Inflammatory macrophage (primary cell): ENCODE measurements around the gene TCL1A.
"Not testable (repeated sequence)": the region's sequence is repeated elsewhere in the genome, so short reads cannot be mapped to it uniquely, and the experiment has no call there.

Source experiments
- DNase-seq, 2 donors: peaks; one replicate each; pipeline ENCODE4 v3.0.0-alpha.2; 2020 to 2022

TCL1A gene

DNA sequence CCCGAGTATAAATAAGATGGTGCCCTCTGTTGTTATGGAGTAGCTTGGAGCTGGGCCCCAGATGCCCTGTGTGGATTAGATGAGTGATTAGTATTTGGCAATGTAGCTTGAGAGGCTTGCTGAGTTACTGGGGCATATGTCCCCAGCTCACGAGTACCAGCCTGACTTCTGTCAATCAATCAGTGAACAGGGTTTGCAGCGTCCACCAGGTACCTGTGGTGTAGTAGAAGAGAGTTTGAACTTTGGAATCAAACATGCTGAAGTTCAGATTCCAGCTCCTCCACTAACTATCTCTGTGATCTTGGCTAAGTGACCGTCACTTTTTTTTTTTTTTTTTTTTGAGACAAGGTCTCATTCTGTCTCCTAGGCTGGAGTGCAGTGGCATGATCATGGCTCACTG is 39.3 kb downstream of the TCL1A start:
- DNase-seq, result no peak

DNA sequence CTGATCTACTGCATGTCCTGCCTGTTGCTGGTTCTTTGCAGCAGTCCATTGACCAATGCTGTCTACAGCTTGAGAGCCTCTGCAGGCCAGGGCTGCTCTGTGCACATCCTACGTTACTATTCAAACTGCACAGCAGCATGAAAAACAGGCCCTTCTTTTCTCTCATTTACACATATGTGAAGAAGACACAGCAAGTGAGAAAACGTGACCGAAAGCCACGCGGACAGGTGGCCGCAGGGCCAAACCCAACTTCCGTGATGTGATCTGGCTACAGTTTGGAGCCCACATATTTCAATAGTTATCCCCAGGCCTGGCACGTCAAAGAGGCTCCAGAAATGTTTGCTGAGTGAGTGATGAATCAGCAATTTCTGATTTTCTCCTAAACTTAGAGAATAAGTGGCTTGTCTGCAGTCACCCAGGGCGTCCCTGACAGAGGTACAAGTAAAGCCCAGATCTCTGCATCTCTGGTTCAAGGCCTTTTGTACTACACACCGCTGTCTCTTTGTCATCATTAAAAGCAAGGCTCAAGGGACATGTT is 45.6 kb downstream of the TCL1A start:
- no peak for DNase-seq

DNA sequence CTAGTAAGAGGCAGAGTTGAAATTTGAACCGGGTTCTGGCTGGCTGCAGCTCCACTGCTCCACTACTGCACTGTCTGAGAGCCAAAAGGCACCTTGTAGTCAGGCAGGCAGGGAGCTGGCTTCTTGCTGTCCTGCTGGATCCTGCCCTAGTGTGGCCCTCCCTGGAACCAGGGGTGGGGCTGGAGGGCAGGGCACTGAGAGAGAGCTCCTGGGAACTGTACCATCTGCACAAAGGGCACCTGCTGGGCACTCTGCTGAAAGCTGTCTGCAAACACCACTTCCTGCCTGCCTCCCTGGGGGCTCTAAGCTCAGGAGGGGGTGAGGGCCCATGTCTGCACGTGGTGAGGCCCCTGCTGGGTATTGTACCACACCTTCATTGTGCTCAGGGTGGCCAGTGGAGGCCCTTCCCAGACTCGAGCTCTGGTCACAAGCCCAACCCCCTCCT is 46.7 kb downstream of the TCL1A start:
- DNase-seq, result no peak

DNA sequence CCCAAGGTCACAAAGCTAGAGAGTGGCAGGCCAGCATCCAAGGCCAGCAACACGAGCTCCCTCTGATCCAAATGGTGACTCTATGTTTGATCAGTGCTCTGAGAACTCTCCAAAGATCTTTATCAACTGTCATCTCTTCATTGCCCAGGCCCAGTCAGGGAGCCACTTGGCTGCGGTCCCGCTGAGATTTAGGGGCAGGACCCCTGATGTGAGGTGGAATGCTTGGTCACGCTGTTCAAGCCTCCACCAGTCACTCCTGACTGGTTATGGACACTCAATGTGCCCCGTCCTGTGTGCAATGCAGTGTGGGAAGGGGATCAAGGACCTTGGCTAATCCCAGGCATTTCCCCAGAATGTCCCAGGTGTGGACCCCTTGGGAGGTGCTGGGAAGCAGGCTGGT is 47.5 kb downstream of the TCL1A start:
- DNase-seq, result no peak

DNA sequence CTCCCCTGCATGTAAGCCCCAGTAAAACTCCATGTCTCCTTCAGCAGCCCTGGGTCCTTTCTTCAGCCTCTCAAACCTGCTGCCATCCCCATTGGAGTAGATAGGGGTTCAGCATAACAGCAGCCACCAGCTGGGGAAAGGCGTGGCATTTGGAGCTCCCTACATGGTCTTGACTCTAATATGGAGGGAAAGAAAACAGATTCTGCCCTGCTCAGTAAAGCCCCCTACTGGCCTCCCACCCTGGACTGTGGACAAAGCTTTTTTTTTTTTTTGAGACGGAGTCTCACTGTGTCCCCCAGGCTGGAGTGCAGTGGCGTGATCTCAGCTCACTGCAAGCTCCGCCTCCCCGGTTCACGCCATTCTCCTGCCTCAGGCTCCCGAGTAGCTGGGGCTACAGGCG is 48.4 kb downstream of the TCL1A start:
- DNase-seq, result not testable (repeated sequence)

DNA sequence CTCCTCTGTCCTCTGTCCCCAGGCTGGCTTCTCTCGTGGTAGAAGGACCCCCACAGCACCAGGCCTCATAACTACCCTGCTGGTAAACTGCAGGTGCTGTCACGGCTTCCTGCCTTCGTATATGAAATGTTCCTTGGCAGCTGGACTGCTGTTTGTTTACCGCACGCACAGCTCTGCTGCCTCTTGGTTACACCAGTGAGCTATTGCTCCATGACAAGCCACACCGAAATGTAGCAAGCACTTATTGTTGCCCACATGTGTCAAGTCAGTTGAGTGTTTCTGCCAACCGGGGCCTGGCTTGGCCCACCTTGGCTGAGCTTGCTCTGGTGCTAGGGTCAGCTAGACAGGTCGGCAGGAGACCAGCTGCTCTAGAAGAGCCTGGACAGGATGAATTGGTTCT is 49.4 kb downstream of the TCL1A start:
- DNase-seq, result no peak

DNA sequence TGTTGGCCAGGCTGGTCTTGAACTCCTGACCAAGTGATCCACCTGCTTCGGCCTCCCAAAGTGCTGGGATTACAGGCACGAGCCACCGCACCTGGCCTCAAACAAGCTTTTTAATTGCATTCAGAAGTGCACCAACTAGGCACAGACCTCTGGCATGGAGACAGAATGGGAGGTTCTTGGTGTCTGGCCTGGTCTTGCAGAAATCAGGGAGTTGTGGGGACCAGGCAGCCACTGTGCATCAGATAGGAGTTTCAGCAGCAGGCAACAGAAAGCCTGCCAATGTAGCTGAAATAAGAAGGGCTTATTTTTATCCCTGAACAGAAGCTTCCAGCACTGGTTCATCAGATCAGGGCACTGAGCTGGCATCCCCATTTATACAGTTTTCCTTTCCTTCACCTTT is 49.9 kb downstream of the TCL1A start:
- DNase-seq, result no peak

DNA sequence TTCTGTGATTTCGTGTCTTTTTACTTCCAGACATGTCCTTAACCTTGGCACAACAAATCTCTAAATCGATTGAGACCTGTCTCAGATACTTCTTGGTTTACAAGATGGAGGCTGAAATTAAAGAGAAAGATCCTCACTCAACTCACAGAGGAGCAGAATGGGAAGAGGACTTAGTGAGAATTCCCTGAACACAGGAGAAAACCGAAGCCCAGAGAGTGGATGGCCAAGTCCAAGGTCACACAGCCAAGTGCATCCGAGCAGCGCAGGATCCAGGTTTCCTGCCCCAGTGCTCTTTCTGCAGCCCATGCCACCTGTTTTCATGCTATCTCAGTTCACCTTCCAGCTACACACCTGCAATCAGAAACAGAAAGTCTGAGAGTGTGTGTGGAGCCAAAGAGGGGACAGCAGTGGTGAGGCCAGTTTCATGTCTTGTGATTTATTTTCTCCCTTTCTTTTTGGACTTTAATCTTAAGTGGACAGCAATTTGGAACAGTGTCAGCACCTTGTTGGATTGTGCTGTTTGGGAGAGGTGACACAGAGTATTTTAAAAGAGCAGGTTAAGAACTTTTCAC is 50.6 kb downstream of the TCL1A start:
- no peak for DNase-seq

DNA sequence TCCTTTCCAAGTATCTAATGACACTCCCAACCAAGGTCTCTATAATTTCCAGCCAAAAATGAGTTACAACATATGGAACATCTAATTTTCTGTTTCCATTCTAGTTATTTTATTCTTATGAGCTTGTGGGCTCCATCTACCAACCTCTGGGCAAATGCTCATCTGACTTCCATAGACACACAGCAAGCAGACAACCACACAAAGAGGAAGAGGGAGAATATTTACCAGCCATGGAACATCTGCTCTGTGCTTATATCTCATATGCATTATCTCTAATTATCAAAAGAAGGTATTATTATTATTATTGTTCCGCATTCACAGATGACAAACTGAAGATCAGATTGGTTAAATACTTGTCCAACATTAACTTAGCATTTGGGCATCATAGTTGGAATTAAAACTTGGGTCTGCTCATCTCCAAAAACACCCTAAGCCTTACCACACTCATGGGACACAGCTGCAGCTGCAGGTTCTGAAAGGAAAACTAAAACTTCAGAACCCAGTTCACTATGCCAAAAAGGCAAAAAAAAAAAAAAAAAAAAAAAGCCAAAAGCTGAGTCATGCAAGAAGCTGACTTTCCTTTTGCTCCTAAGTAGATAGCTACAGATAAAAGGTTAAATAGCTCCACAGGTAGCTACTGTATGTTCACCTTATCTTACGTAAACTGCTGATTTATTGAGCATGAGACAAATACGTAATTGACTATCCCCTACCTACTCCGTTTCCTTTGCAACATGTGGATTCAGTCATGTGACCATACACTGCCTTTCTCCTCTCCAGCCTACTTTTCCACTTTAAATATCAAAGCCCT is 51.3 kb downstream of the TCL1A start:
- DNase-seq, result no peak

DNA sequence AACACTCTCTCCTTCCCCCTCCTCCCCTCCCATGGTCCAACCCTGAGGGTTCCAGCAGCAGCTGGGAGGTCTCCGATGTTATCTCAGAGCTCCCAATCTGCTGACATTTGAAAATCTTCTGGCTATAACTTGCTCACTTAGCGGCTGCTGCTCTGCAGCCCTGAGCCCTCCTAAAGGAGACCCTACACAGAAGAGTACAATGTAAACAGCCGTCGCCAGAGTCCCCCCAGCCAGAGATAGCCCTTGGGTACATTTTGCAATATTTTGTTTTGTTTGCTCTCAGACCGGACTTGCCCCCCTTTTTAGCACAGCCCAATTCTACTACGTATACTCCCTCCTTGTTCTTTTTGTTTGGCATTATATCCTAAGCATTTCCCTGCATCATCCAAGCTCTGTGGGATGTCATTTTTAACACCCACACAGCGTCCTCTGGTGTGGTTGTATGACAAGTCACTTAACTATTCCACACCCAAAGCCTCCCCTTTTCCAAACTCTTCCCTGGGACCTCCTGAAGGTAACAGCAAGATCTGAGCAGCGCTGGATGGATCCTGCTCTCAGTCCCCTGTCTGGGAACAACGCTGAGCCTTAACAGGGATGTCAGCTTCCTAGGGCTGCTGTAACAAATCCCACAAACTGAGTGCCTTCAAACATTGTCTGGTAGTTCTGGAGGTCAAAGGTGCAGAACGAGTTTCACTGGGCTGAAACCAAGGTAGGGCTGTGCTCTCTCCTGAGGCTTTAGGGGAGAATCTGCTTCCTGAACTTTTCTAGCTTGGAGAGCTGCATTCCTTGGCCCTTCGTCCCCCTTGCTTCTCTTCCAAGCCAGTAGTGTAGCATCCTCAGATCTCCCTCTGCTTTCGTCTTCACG is 53.0 kb downstream of the TCL1A start:
- no peak for DNase-seq

DNA sequence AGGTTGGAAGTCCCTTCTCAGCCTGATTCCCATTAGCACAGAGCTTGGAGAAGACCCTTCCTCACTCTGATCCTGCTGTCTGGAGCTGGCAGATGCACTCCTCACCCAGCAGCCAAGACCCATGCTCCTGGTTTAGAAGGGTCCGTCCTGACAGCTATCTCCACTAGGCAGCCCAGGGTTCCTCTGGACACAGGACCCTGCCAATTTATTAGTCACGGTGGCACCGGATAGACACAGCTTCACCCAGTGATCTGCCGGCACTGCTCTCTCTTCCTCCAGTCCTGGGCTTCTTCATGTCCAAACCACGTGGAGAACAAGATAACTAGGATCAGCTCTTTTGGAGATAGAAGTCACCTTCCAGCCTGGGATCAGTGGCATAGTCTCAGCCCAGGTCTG is 53.9 kb downstream of the TCL1A start:
- DNase-seq, result no peak
